ENCODE data around the gene HLA-B. TPM values are rescaled to one million over a fixed set of nuclear protein-coding genes. Genes with fewer than 3 reads are reported as not detected.

The HLA-B gene
- total RNA-seq, 4 donors from 2014 or later: 719 to 1,698 (median 1,160) TPM

DNA sequence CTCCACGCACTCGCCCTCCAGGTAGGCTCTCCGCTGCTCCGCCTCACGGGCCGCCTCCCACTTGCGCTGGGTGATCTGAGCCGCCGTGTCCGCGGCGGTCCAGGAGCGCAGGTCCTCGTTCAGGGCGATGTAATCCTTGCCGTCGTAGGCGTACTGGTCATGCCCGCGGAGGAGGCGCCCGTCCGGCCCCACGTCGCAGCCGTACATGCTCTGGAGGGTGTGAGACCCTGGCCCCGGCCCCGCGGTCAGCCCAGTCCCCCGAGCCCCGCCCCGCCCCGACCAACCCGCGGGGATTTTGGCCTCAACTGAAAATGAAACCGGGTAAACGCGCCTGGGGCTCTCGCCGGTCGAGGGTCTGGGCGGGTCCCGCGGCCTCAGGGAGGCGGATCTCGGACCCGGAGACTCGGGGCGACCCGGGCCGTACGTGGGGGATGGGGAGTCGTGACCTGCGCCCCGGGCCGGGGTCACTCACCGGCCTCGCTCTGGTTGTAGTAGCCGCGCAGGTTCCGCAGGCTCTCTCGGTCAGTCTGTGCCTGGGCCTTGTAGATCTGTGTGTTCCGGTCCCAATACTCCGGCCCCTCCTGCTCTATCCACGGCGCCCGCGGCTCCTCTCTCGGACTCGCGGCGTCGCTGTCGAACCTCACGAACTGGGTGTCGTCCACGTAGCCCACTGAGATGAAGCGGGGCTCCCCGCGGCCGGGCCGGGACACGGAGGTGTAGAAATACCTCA lies 598 bp downstream of the HLA-B start:
- DNase-seq (ENCODE audit: low spot score) (no peak), ATAC-seq (ENCODE audit: low FRiP score) (peak; percentile 53)
- TF ChIP-seq, protein P1, sequence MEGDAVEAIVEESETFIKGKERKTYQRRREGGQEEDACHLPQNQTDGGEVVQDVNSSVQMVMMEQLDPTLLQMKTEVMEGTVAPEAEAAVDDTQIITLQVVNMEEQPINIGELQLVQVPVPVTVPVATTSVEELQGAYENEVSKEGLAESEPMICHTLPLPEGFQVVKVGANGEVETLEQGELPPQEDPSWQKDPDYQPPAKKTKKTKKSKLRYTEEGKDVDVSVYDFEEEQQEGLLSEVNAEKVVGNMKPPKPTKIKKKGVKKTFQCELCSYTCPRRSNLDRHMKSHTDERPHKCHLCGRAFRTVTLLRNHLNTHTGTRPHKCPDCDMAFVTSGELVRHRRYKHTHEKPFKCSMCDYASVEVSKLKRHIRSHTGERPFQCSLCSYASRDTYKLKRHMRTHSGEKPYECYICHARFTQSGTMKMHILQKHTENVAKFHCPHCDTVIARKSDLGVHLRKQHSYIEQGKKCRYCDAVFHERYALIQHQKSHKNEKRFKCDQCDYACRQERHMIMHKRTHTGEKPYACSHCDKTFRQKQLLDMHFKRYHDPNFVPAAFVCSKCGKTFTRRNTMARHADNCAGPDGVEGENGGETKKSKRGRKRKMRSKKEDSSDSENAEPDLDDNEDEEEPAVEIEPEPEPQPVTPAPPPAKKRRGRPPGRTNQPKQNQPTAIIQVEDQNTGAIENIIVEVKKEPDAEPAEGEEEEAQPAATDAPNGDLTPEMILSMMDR (IDR thresholded peaks at IDR 0.05): no peak

DNA sequence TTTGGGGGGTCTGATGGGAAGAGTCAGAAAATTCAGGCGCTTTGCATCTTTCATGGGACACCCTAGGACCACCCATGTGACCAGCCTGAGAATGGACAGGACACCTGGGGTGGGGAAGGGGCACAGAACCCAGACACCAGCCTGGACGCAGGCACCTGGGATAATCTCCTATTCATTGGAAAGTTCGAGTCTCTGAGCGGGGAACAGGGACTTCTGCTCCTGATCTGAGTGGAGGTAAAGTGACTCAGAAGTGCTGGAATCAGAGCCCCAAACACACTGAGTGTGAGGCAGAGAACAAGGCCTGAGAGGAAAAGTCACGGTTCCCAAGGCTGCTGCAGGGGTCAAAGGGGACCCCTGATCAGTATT lies 1.4 kb downstream of the HLA-B start:
- ATAC-seq (ENCODE audit: low FRiP score): no peak
- DNase-seq (ENCODE audit: low spot score): no peak
- TF ChIP-seq, protein P1 (IDR thresholded peaks at IDR 0.05): no peak

DNA sequence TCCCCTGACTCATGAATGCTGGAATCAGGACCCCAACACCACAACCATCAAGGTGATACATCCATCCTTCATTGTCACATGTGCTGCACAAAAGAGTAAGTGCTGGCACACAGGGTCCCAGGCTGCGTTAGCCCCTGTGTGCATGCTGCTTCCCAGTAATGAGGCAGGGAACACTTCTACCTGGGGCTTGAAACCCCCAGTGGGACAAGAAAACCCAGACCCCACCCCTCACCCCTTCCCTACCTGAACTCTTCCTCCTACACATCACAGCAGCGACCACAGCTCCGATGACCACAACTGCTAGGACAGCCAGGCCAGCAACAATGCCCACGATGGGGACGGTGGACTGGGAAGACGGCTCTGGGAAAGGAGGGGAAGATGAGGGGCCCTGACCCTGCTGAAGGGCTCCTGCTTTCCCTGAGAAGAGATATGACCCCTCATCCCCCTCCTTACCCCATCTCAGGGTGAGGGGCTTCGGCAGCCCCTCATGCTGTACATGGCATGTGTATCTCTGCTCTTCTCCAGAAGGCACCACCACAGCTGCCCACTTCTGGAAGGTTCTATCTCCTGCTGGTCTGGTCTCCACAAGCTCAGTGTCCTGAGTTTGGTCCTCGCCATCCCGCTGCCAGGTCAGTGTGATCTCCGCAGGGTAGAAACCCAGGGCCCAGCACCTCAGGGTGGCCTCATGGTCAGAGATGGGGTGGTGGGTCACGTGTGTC lies 2.0 kb downstream of the HLA-B start:
- no peak for ATAC-seq (ENCODE audit: low FRiP score)
- TF ChIP-seq, protein P1 (IDR thresholded peaks at IDR 0.05): no peak
- DNase-seq (ENCODE audit: low spot score): no peak

DNA sequence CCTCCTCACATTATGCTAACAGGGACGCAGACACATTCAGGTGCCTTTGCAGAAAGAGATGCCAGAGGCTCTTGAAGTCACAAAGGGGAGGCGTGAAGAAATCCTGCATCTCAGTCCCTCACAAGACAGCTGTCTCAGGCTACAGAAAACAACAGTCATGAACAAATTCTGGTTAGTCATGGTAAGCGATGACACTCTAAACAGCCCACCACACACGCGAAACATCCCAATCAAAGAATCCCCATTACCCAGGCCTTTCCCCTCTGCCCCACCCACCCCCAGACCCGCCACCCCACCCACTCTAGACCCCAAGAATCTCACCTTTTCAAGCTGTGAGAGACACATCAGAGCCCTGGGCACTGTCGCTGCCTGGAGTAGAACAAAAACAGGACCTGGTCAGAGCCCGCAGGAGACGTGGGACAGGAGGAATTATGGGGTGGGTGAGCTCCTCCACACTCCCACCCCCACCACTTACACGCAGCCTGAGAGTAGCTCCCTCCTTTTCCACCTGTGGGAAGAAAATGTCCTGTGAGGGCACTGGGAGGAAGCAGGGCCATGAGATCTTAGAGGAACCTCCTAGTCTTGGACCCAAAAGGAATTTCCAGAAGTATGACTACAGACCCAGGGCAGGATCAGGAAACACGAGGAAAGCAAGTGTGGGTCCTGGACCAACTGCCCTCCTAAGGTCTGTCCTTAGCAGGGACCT lies 2.7 kb downstream of the HLA-B start:
- ATAC-seq (ENCODE audit: low FRiP score): no peak
- TF ChIP-seq, protein P1 (IDR thresholded peaks at IDR 0.05): no peak
- DNase-seq (ENCODE audit: low spot score): no peak

DNA sequence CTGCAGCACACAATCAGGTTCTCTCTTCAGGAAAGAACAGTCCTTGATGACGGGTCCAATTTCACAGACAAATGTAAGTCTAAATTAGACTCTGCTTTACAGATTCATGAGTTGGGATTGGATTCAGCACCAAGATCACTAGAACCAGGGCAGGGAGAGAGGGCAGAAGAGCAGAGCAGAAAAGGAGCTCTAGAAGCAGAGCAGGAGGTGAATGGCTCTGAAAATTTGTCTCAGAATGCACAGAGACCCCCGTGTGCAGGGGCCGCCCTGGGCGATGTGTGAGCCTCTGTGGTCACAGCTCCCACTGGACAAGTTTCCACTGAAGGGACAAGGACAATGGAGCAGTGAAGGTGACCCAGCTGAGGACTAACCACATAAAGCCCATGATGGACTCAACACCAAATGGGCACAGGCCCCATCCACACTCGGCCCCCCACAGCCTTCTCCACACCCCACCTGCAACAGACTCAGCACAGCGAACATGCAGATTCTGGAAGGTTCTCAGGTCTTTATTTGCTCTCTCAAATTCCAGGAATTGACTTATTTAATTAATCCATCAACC lies 3.5 kb downstream of the HLA-B start:
- TF ChIP-seq, protein P1 (IDR thresholded peaks at IDR 0.05): no peak
- ATAC-seq (ENCODE audit: low FRiP score): no peak
- no peak for DNase-seq (ENCODE audit: low spot score)

DNA sequence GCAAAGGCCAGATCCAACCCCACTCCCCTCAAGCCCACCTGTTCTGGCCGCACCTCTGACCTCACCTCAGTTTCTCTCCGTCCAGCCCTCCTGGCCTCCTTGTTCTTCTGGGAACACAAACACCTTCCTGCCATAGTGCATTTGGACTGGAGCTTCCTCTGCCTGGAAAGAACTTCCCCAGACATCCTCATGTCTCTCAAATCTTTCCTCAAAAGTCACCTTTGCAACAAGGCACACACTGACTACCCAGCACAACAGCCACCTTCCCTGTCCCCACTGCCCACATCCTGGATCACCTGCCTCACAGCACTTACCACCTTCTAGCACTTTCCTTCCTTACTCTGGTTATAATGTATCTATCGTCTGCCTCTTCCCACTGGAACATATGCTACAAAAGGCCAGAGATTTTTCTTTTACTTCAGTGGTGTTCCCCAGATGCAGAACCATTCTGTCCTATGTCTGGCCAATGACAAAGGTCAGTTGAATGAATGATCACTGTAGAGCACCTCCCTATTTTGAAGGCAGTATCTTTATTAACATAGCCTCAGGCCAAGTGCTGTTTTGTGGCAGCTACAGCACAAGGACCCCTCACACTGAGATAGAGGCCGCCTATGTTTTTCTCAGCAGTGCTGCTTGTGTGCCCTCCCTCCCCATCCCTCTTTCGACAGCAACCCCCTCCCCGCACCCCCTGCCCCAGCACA lies 4.1 kb downstream of the HLA-B start:
- ATAC-seq (ENCODE audit: low FRiP score): no peak
- TF ChIP-seq, protein P1 (IDR thresholded peaks at IDR 0.05): no peak
- DNase-seq (ENCODE audit: low spot score): no peak
